HFFc6 (cell line): ENCODE results near the gene PPP3R1. TPM values are rescaled to one million over a fixed set of nuclear protein-coding genes. Genes with fewer than 3 reads are reported as not detected.
A peak's percentile ranks its signal among the peaks of the same experiment; 100 is the strongest.

Experiments
- DNase-seq: peaks from one replicate; pipeline ENCODE4 v3.0.0-alpha.2; 2018
- H3K27ac Mint-ChIP-seq: 2 replicates; pipeline ENCODE4 v1.8.0; 2020; ENCODE audit warnings: mild to moderate bottlenecking, mixed read lengths
- H3K27me3 Mint-ChIP-seq: 2 replicates; pipeline ENCODE4 v1.8.0; 2021; ENCODE audit warnings: mild to moderate bottlenecking, moderate library complexity, mixed read lengths; ENCODE audit not compliant: insufficient read depth
- H3K36me3 Mint-ChIP-seq: 2 replicates; pipeline ENCODE4 v1.8.0; 2021; ENCODE audit warnings: low read depth, mixed read lengths
- H3K4me1 Mint-ChIP-seq: 2 replicates; pipeline ENCODE4 v1.8.0; 2020; ENCODE audit warnings: low read depth, mixed read lengths
- H3K4me3 Mint-ChIP-seq: 2 replicates; pipeline ENCODE4 v1.8.0; 2020; ENCODE audit warnings: mild to moderate bottlenecking, moderate library complexity, mixed read lengths
- H3K9me3 Mint-ChIP-seq: 2 replicates; pipeline ENCODE4 v1.8.0; 2020; ENCODE audit warnings: mild to moderate bottlenecking, mixed read lengths
- CTCF ChIP-seq: fragments of 200-600 bp; sonication (generic); IDR thresholded peaks from 2 replicates; pipeline ENCODE4 v1.5.0; 2021; ENCODE audit warnings: antibody characterized with exemption, mild to moderate bottlenecking
- total RNA-seq, 6 experiments: library from RNA; stranded (reverse); fragmentation: NEBNext Ultra II Directional; extraction: Animal tissue kit (Norgen Biotek cat#: 25700); gene quantifications; 2 replicates in 1 of 6; 3 replicates in 5 of 6; pipeline ENCODE4 v1.2.3, GENCODE V29; 2021

The PPP3R1 gene
- total RNA-seq, 6 experiments from 2014 or later = 60.0 to 67.0 (median 63.0) TPM

DNA sequence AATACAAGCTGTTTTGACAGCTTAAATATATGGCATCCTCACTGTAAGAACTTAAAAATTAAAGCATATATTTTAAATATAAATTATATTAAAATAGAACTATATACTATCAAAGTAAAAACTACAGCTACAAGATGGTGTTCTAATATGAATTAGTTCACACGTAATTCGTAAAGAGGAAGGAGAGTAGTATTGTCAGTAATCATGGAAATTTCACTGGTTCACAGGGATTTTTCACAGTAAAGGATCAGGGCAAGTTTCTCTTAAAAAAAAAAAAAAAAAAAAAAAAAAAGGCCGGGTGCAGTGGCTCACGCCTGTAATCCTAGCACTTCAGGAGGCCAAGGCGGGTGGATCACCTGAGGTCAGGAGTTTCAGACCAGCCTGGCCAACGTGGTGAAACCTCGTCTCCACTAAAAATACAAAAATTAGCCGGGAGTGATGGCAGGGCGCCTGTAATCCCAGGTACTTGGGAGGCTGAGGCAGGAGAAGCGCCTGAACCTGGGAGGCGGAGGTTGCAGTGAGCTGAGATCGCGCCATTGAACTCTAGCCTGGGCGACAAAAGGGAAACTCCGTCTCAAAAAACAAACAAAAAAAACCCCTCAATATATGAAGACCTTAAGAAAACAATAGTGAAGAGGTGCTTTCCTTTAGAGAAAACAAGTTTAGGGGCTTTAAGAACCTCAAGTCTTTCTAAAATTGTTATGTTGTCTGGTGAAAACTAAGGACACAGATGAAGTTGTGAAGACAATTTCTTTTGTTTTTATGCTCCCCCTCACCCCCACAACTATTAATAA lies 62.1 kb downstream of the PPP3R1 start:
- Mint-ChIP-seq H3K9me3 (no peaks in the 10 kb centered on the region), H3K4me3 (peak overlapping the region; percentile 21), H3K4me1 (peaks cover 46% of the 10 kb centered on the region), H3K36me3 (peaks cover 12% of the 10 kb centered on the region), H3K27me3 (no peaks in the 10 kb centered on the region), H3K27ac (peak overlapping the region; percentile 65)
- no peak for DNase-seq
- no peak for TF ChIP-seq CTCF

DNA sequence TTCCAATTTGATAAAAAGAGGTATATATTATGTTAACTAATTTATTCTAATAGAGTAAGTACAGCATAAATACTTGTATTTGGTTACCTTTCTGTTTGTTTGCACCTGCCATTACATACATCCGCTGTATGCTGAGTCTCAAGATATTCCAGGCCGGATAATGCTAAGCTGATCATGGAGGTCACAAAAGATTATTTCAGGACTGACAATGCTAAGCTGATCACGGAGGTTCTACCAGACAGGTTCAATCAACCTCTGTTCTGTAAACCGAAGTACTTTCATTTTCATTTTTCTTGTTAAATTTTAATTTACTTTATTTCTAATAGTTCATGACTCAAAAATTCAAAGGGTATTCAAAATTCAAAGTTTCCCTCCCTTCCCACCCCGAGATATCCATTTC lies 63.5 kb downstream of the PPP3R1 start:
- H3K4me1 Mint-ChIP-seq = peaks cover 32% of the 10 kb centered on the region
- no peak for DNase-seq
- no peaks in the 10 kb centered on the region for H3K9me3 Mint-ChIP-seq
- H3K36me3 Mint-ChIP-seq = peaks cover 19% of the 10 kb centered on the region
- no peak overlapping the region for H3K4me3 Mint-ChIP-seq
- no peak overlapping the region for H3K27ac Mint-ChIP-seq
- no peak for TF ChIP-seq CTCF
- no peaks in the 10 kb centered on the region for H3K27me3 Mint-ChIP-seq

GRCh38 chr2:68187329-68187728 lies 65.0 kb downstream of the PPP3R1 start:
- Mint-ChIP-seq H3K27me3 (no peaks in the 10 kb centered on the region; the same call in 1 of the 2 replicates), H3K4me3 (no peak overlapping the region), H3K9me3 (no peaks in the 10 kb centered on the region), H3K4me1 (peaks cover 17% of the 10 kb centered on the region), H3K36me3 (peaks cover 23% of the 10 kb centered on the region), H3K27ac (no peak overlapping the region)
- no peak for DNase-seq
- TF ChIP-seq CTCF = no peak

- DNase-seq = no peak
- Mint-ChIP-seq H3K4me3 (no peak overlapping the region), H3K36me3 (peaks cover 27% of the 10 kb centered on the region), H3K27me3 (no peaks in the 10 kb centered on the region; the same call in 1 of the 2 replicates), H3K4me1 (peaks cover 3% of the 10 kb centered on the region), H3K27ac (no peak overlapping the region), H3K9me3 (no peaks in the 10 kb centered on the region)
- peak; percentile 87 for TF ChIP-seq CTCF
Observed at GRCh38 chr2:68185541-68186164, 66.7 kb downstream of the PPP3R1 start.

DNA sequence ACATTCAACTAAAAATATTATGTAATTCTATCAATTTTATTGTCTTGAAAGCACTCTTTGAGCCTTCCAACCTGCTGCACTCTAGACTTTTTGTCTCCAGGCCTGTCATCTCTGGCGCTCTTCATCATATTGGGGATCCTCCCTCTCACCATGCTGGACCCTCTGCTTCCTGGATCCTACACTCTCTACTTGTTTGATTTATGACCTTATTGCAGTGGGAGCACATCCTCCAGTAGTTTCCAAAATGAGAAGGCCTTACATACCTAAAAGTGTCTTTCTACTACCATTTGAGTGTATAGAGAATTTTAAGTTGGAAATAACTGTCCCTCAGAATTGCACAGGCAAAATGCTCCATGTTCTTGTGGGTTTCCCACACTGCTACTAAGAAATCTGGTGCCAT lies 69.4 kb downstream of the PPP3R1 start:
- no peaks in the 10 kb centered on the region for H3K9me3 Mint-ChIP-seq
- H3K4me1 Mint-ChIP-seq = no peaks in the 10 kb centered on the region
- DNase-seq = no peak
- no peak overlapping the region for H3K27ac Mint-ChIP-seq
- no peak overlapping the region for H3K4me3 Mint-ChIP-seq
- H3K36me3 Mint-ChIP-seq = peaks cover 32% of the 10 kb centered on the region
- TF ChIP-seq CTCF = no peak
- no peaks in the 10 kb centered on the region; the same call in 1 of the 2 replicates for H3K27me3 Mint-ChIP-seq
